Activated CD4-positive, alpha-beta memory T cell treated with anti-CD3 and anti-CD28 coated beads, Interleukin-2, amount 10 ng/mL, durations not matched to agents 7 days and 5 days (primary cell): ENCODE measurements around the gene PLPP3. TPM values are rescaled to one million over a fixed set of nuclear protein-coding genes. Genes with fewer than 3 reads are reported as not detected.

Experiments used
- CTCF ChIA-PET: fragments of 350-600 bp; sonication (Branson Sonifier 250); formaldehyde crosslinking; loops from one replicate; lab custom pipeline; 2021; ENCODE audit warnings: antibody characterized with exemption, inconsistent platforms; lab: Charles Lee
- POLR2A ChIA-PET: fragments of 350-600 bp; sonication (Branson Sonifier 250); formaldehyde crosslinking; loops from one replicate; lab custom pipeline; 2021; ENCODE audit warnings: antibody characterized with exemption; lab: Charles Lee
- DNase-seq: peaks from one replicate; pipeline ENCODE4 v3.0.0-alpha.2; 2020
- H3K27ac Mint-ChIP-seq: one replicate; pipeline ENCODE4 v1.8.0; 2021; ENCODE audit warnings: mild to moderate bottlenecking, mixed read lengths
- H3K27me3 Mint-ChIP-seq: one replicate; pipeline ENCODE4 v1.8.0; 2021; ENCODE audit warnings: mixed read lengths
- H3K36me3 Mint-ChIP-seq: one replicate; pipeline ENCODE4 v1.8.0; 2021; ENCODE audit warnings: low read depth, mixed read lengths
- H3K4me1 Mint-ChIP-seq: one replicate; pipeline ENCODE4 v1.8.0; 2021; ENCODE audit warnings: mixed read lengths
- H3K4me3 Mint-ChIP-seq: one replicate; pipeline ENCODE4 v1.8.0; 2021; ENCODE audit warnings: mild to moderate bottlenecking, mixed read lengths
- H3K9me3 Mint-ChIP-seq: one replicate; pipeline ENCODE4 v1.8.0; 2021; ENCODE audit warnings: mixed read lengths
- total RNA-seq, 2 experiments: library from RNA; stranded (reverse); gene quantifications; one replicate each; pipeline ENCODE4 v1.2.3, GENCODE V29; 2021

PLPP3 gene
- total RNA-seq, 2 experiments from 2014 or later, result not detected

GRCh38 chr1:56447823-56448222, 131.5 kb downstream of the PLPP3 start:
- CTCF ChIA-PET, result no interaction called here
- no peaks in the 10 kb centered on the region for H3K36me3 Mint-ChIP-seq

DNA sequence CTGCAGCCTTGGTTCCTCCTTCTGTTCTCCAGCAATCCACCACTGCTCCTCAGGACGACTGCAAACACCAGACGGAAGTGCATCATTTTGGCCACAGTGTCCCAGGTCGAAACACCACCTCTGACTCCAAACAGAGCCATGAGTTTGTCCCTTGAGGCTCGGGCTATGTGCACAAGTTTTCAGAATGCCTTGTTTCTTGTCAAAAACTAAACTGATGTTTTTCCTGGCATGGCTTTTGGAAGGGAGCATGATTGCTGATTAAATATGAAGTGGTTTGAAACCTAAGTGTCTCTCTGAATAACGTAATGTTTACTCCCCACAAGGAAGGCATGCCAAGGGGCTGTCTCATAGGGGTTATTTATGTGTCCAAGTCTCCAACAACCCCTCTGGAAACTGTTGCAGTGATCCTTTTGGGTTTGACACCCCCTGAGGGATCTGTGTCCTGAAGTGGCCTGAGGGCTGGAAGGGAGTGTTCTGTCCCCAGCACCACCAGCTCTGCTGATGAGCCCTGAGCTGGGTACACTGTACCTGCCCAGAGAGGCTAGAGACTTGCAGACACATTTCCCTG, 132.7 kb downstream of the PLPP3 start:
- Mint-ChIP-seq H3K4me1 (no peaks in the 10 kb centered on the region), H3K9me3 (no peaks in the 10 kb centered on the region), H3K36me3 (no peaks in the 10 kb centered on the region), H3K27me3 (no peaks in the 10 kb centered on the region), H3K4me3 (no peak overlapping the region), H3K27ac (no peak overlapping the region)
- no peak for DNase-seq
- CTCF ChIA-PET, result no interaction called here
- POLR2A ChIA-PET, result no interaction called here

More at GRCh38 chr1:56447823-56448222, 131.5 kb downstream of the PLPP3 start:
- H3K4me3 Mint-ChIP-seq, result no peak overlapping the region
- no peaks in the 10 kb centered on the region for H3K27me3 Mint-ChIP-seq
- DNase-seq, result no peak
- H3K9me3 Mint-ChIP-seq, result no peaks in the 10 kb centered on the region
- POLR2A ChIA-PET, result no interaction called here
- no peak overlapping the region for H3K27ac Mint-ChIP-seq
- H3K4me1 Mint-ChIP-seq, result no peaks in the 10 kb centered on the region

GRCh38 chr1:56444960-56445646, 134.3 kb downstream of the PLPP3 start:
- Mint-ChIP-seq H3K9me3 (peaks cover 2% of the 10 kb centered on the region), H3K27me3 (no peaks in the 10 kb centered on the region), H3K4me1 (no peaks in the 10 kb centered on the region), H3K4me3 (no peak overlapping the region), H3K36me3 (no peaks in the 10 kb centered on the region), H3K27ac (no peak overlapping the region)
- ChIA-PET CTCF (no interaction called here), POLR2A (no interaction called here)
- DNase-seq, result no peak

Other genes starting within 250 kb of the PLPP3 start
- gene PRKAA2, start 65.8 kb upstream of the PLPP3 start, total RNA-seq, result not detected
- not detected for gene FYB2, start 239.8 kb upstream of the PLPP3 start, total RNA-seq